GM12878 (cell line): ENCODE results near the gene RAB3GAP1. TPM values are rescaled to one million over a fixed set of nuclear protein-coding genes. Genes with fewer than 3 reads are reported as not detected.

Experiments
- BACH1 ChIP-seq: fragments of 450-650 bp; IDR thresholded peaks from 2 replicates; pipeline ENCODE4 v1.6.1; 2017; ENCODE audit warnings: mild to moderate bottlenecking, borderline replicate concordance
- CEBPZ ChIP-seq: fragments of 150-350 bp; IDR thresholded peaks from 2 replicates; pipeline ENCODE4 v1.6.1; 2016; ENCODE audit warnings: low read depth, low read length
- E2F8 ChIP-seq: fragments of 450-650 bp; IDR thresholded peaks from 2 replicates; pipeline ENCODE4 v1.6.1; 2018; ENCODE audit warnings: mild to moderate bottlenecking, low read depth, moderate library complexity; ENCODE audit not compliant: partially characterized antibody
- GATAD2B ChIP-seq: fragments of 450-650 bp; conservative IDR thresholded peaks from 2 replicates; pipeline ENCODE4 v1.6.1; 2017; ENCODE audit warnings: low read depth, mild to moderate bottlenecking, moderate library complexity
- HCFC1 ChIP-seq: fragments of 150-350 bp; IDR thresholded peaks from 2 replicates; pipeline ENCODE4 v1.6.1; 2014; ENCODE audit warnings: low read length
- IRF3 ChIP-seq: fragments of 450-650 bp; IDR thresholded peaks from 2 replicates; pipeline ENCODE4 v1.6.1; 2014; ENCODE audit warnings: mild to moderate bottlenecking
- JUNB ChIP-seq: IDR thresholded peaks from 2 replicates; pipeline ENCODE4 v1.6.1; 2016; ENCODE audit warnings: antibody characterized with exemption, mild to moderate bottlenecking
- KDM1A ChIP-seq: fragments of 200-600 bp; sonication (generic); IDR thresholded peaks from 2 replicates; pipeline ENCODE4 v1.6.1; 2016; ENCODE audit warnings: borderline replicate concordance
- PAX8 ChIP-seq: fragments of 450-650 bp; IDR thresholded peaks from 2 replicates; pipeline ENCODE4 v1.6.1; 2017; ENCODE audit warnings: mild to moderate bottlenecking, moderate library complexity
- RAD21 ChIP-seq: IDR thresholded peaks from 2 replicates; pipeline ENCODE4 v1.6.1; 2011; ENCODE audit warnings: mild to moderate bottlenecking, low read depth, low read length, moderate library complexity; ENCODE audit not compliant: insufficient read depth
- RAD51 ChIP-seq: fragments of 450-650 bp; IDR thresholded peaks from 2 replicates; pipeline ENCODE4 v1.6.1; 2016; ENCODE audit warnings: moderate library complexity, mild to moderate bottlenecking, inconsistent platforms
- SIN3A ChIP-seq: IDR thresholded peaks from 2 replicates; pipeline ENCODE4 v1.6.1; 2012; ENCODE audit warnings: low read depth, low read length, improper control_type of control experiment
- ZBTB4 ChIP-seq: fragments of 450-650 bp; formaldehyde crosslinking; IDR thresholded peaks from 2 replicates; pipeline ENCODE4 v1.4.0; 2022; ENCODE audit warnings: mild to moderate bottlenecking, moderate library complexity
- ZNF207 ChIP-seq: fragments of 450-650 bp; IDR thresholded peaks from 2 replicates; pipeline ENCODE4 v1.6.1; 2014; ENCODE audit warnings: antibody characterized with exemption, mild to moderate bottlenecking, borderline replicate concordance
- ZNF24 ChIP-seq: fragments of 450-650 bp; IDR thresholded peaks from 2 replicates; pipeline ENCODE4 v1.6.1; 2017; ENCODE audit warnings: antibody characterized with exemption, mild to moderate bottlenecking
- ZNF274 ChIP-seq: IDR thresholded peaks from one replicate; pipeline ENCODE4 v1.8.0; 2011; ENCODE audit not compliant: insufficient read length, insufficient read depth
- polyA plus RNA-seq, 11 experiments: library from polyadenylated mRNA; depleted of rRNA in 4 of 11; unstranded in 6 of 11; stranded (reverse) in 5 of 11; fragments of >200 nt; fragmentation: Nextera tagmentation in 4 of 11; fragmentation: Illumina TruSeq in 1 of 11; extraction: Ambion mirVana in 4 of 11; extraction: Trizol in 1 of 11; gene quantifications; 1 replicate in 1 of 11; 2 replicates in 10 of 11; pipeline versions ENCODE4 v1.2.1 to v1.2.3, GENCODE V29; 2011 to 2016; ENCODE audit warnings: inconsistent platforms in 2 of 11, missing spikeins in 2 of 11, low read depth in 1 of 11
- total RNA-seq, 4 experiments: library from RNA; depleted of rRNA in 3 of 4; stranded (reverse); fragments of >200 nt in 3 of 4; fragmentation: Illumina TruSeq in 1 of 4; extraction: Trizol in 1 of 4; gene quantifications; 2 replicates each; pipeline versions ENCODE4 v1.2.1 to v1.2.3, GENCODE V29; 2013 to 2021

The RAB3GAP1 gene
- total and polyA plus RNA-seq, 10 of the 15 experiments (the other 5 are each of a cell fraction or from before 2014, with no cell fraction given) = 13.7 to 36.9 (median 21.0) TPM

- TF ChIP-seq PAX8 = peak; percentile 90; the same call in 1 of the 2 replicates
- peak; percentile 85; the same call in 1 of the 2 replicates for TF ChIP-seq BACH1
- peak; percentile 31 for TF ChIP-seq E2F8
- TF ChIP-seq CEBPZ = no peak
- TF ChIP-seq ZNF274 = no peak
- TF ChIP-seq JUNB = 0 out of 2 replicates have a peak, but pooled peaks have one; percentile 7
- no peak for TF ChIP-seq HCFC1
- TF ChIP-seq IRF3 = no peak
- 0 out of 2 replicates have a peak, but pooled peaks have one; percentile 47 for TF ChIP-seq SIN3A
- no peak for TF ChIP-seq ZNF24
- TF ChIP-seq RAD51 = no peak
- TF ChIP-seq KDM1A = no peak
- TF ChIP-seq ZBTB4 = no peak
- peak; percentile 20; the same call in 1 of the 2 replicates for TF ChIP-seq RAD21
- TF ChIP-seq ZNF207 = peak; percentile 83; the same call in 1 of the 2 replicates
- peak; percentile 83 for TF ChIP-seq GATAD2B
These were observed at the start of gene RAB3GAP1 (continued) for GRCh38 chr2:135052042-135052876.
